K562 (cell line): ENCODE measurements around the gene SYNPO2. TPM values are rescaled to one million over a fixed set of nuclear protein-coding genes. Genes with fewer than 3 reads are reported as not detected.

ENCODE experiments used
- ATAC-seq: fragments of 200-7000 bp; cut with Tn5 transposase; 3 replicates; pipeline ENCODE4 v1.9.1; 2020; ENCODE audit warnings: moderate library complexity
- BruUV-seq: library from RNA; stranded (reverse); fragments of 400-500 nt; replicated peaks from 2 replicates; lab custom pipeline; 2021; lab: Mats Ljungman, UMichigan
- CTCF ChIA-PET: fragments of 300-600 bp; formaldehyde crosslinking; extraction: SDS; loops from one replicate; lab custom pipeline; 2021; ENCODE audit warnings: low intra/inter-chr PET ratio; lab: Yijun Ruan, JAX
- POLR2A ChIA-PET: fragments of 300-600, 350-650 bp; sonication (Branson Sonifier 250); formaldehyde crosslinking; extraction: SDS; loops from one replicate; lab custom pipeline; 2021; ENCODE audit warnings: antibody characterized with exemption, inconsistent platforms; lab: Yijun Ruan, JAX
- DNase-seq, 4 experiments: peaks; one replicate each; pipeline versions ENCODE4 v3.0.0 to v3.0.0-alpha.2; 2011 to 2018; ENCODE audit warnings: low spot score in 3 of 4, mixed read lengths in 3 of 4; ENCODE audit errors: extremely low read depth in 1 of 4
- FAIRE-seq: peaks from 2 replicates; lab custom pipeline; 2011; peaks lifted over from hg19 to GRCh38; lab: Jason Lieb, UNC
- H2AFZ ChIP-seq: 2 replicates; pipeline ENCODE4 v1.6.0; 2011; ENCODE audit warnings: low read depth, low read length, control low read depth, inconsistent platforms
- H3K27ac ChIP-seq: fragments of 200-600 bp; 3 replicates; pipeline ENCODE4 v1.8.0; 2011; ENCODE audit warnings: low read depth, mild to moderate bottlenecking, control low read depth, inconsistent platforms, low read length, moderate library complexity, mixed read lengths; ENCODE audit errors: extremely low read depth
- H3K27me3 ChIP-seq, 2 experiments: fragments of 300-600 bp in 1 of 2; 2 replicates in 1 of 2; 3 replicates in 1 of 2; pipeline versions ENCODE4 v1.6.0 to v1.8.0; 2011; ENCODE audit warnings: inconsistent platforms in 2 of 2, low read length in 2 of 2, mild to moderate bottlenecking in 1 of 2, mixed read lengths in 1 of 2, moderate library complexity in 1 of 2; ENCODE audit not compliant: control insufficient read depth in 2 of 2, insufficient read depth in 2 of 2
- H3K36me3 ChIP-seq: fragments of 300-600 bp; 3 replicates; pipeline ENCODE4 v1.8.0; 2011; ENCODE audit warnings: mild to moderate bottlenecking, low read length, inconsistent platforms; ENCODE audit not compliant: control insufficient read depth, insufficient read depth
- H3K4me1 ChIP-seq, 2 experiments: fragments of 200-600 bp in 1 of 2; replicated peaks in 1 of 2; 2 replicates in 1 of 2; 3 replicates in 1 of 2; pipeline versions ENCODE4 v1.5.1 to v1.8.0; 2011; ENCODE audit warnings: inconsistent platforms in 2 of 2, low read length in 2 of 2, mild to moderate bottlenecking in 1 of 2, mixed read lengths in 1 of 2, moderate library complexity in 1 of 2; ENCODE audit not compliant: control insufficient read depth in 2 of 2, insufficient read depth in 2 of 2
- H3K4me2 ChIP-seq: 2 replicates; pipeline ENCODE4 v1.6.1; 2011; ENCODE audit warnings: low read length, control low read depth, inconsistent platforms, mixed read lengths; ENCODE audit not compliant: insufficient read depth
- H3K4me3 ChIP-seq: fragments of 200-600 bp; sonication (generic), shearing (Covaris generic); 2 replicates; pipeline ENCODE4 v1.5.1; 2016; ENCODE audit warnings: control low read depth, inconsistent platforms
- H3K79me2 ChIP-seq: fragments of 200-600 bp; 3 replicates; pipeline ENCODE4 v1.8.0; 2011; ENCODE audit warnings: low read length, inconsistent platforms; ENCODE audit not compliant: control insufficient read depth, insufficient read depth
- H3K9ac ChIP-seq, 2 experiments: 2 replicates each; pipeline versions ENCODE4 v1.6.0 to v1.6.1; 2011; ENCODE audit warnings: low read depth in 2 of 2, low read length in 2 of 2, control low read depth in 1 of 2, inconsistent platforms in 1 of 2, mild to moderate bottlenecking in 1 of 2, mixed read lengths in 1 of 2; ENCODE audit not compliant: insufficient read depth in 1 of 2
- H3K9me1 ChIP-seq: one replicate; pipeline ENCODE4 v1.6.0; 2011; ENCODE audit warnings: inconsistent platforms, mild to moderate bottlenecking, low read length, moderate library complexity; ENCODE audit not compliant: control insufficient read depth, insufficient read depth
- H3K9me3 ChIP-seq: replicated peaks from 2 replicates; pipeline ENCODE4 v1.5.1; 2011; ENCODE audit warnings: low read depth, low read length, inconsistent platforms; ENCODE audit not compliant: control insufficient read depth, insufficient read depth
- H4K20me1 ChIP-seq: replicated peaks from 2 replicates; pipeline ENCODE4 v1.6.1; 2011; ENCODE audit warnings: low read length, inconsistent platforms, mixed read lengths; ENCODE audit not compliant: control insufficient read depth, insufficient read depth
- HDAC2 ChIP-seq: fragments of 450-650 bp; IDR thresholded peaks from 2 replicates; pipeline ENCODE4 v1.6.1; 2016; ENCODE audit warnings: mild to moderate bottlenecking
- HES1 ChIP-seq: fragments of 450-650 bp; IDR thresholded peaks from 2 replicates; pipeline ENCODE4 v1.6.1; 2016; ENCODE audit warnings: low read depth, mild to moderate bottlenecking, moderate library complexity
- HMG20B ChIP-seq: fragments of 250-450 bp; sonication (Bioruptor Pico); IDR thresholded peaks from 2 replicates; pipeline ENCODE4 v1.5.0; 2021; ENCODE audit warnings: mild to moderate bottlenecking
- MEF2A ChIP-seq: IDR thresholded peaks from 2 replicates; pipeline ENCODE4 v1.6.1; 2011; ENCODE audit warnings: low read depth, mild to moderate bottlenecking, low read length, moderate library complexity; ENCODE audit not compliant: control insufficient read depth
- NELFE ChIP-seq: IDR thresholded peaks from 2 replicates; pipeline ENCODE4 v1.6.1; 2011; ENCODE audit warnings: mild to moderate bottlenecking; ENCODE audit not compliant: insufficient read depth, insufficient read length
- SMAD4 ChIP-seq: fragments of 250-450 bp; sonication (Bioruptor Pico); conservative IDR thresholded peaks from 2 replicates; pipeline ENCODE4 v1.8.0; 2021; ENCODE audit warnings: inconsistent platforms, mild to moderate bottlenecking, moderate library complexity
- SP1 ChIP-seq: sonication (generic); formaldehyde crosslinking; IDR thresholded peaks from 2 replicates; pipeline ENCODE4 v1.8.1; 2022; ENCODE audit warnings: mild to moderate bottlenecking, missing genetic modification reagents
- TFE3 ChIP-seq: fragments of 450-650 bp; formaldehyde crosslinking; IDR thresholded peaks from 2 replicates; pipeline ENCODE4 v1.4.0; 2020; ENCODE audit warnings: mild to moderate bottlenecking, mixed read lengths
- ZNF561 ChIP-seq: fragments of 450-650 bp; formaldehyde crosslinking; conservative IDR thresholded peaks from 2 replicates; pipeline ENCODE4 v1.4.0; 2020; ENCODE audit warnings: mild to moderate bottlenecking, moderate library complexity
- ZNF778 ChIP-seq: fragments of 450-650 bp; formaldehyde crosslinking; IDR thresholded peaks from 2 replicates; pipeline ENCODE4 v1.4.0; 2020; ENCODE audit warnings: mild to moderate bottlenecking, moderate library complexity
- WGBS: fragments of 100-300 bp; shearing (Covaris generic); methylation state at CpG from one replicate; pipeline ENCODE4 v1.1.6; 2016; ENCODE audit warnings: low coverage, mixed read lengths; ENCODE audit not compliant: insufficient coverage; ENCODE audit errors: missing lambda C conversion rate; 5-methylcytosine and 5-hydroxymethylcytosine counted together
- in situ Hi-C: fragments of 300-500 bp; cut with MboI; formaldehyde crosslinking; loops from 4 replicates; pipeline ENCODE4 v1.15.0; 2018; ENCODE audit warnings: inconsistent platforms, mixed read lengths
- intact Hi-C: fragments of 100-400 bp; cut with micrococcal nuclease; formaldehyde crosslinking; loops from 2 replicates; pipeline ENCODE4 v1.14.2; 2022
- polyA plus RNA-seq, 8 experiments: library from polyadenylated mRNA; depleted of rRNA in 4 of 8; stranded (reverse) in 5 of 8; unstranded in 3 of 8; fragments of >200 nt; fragmentation: Nextera tagmentation in 2 of 8; fragmentation: Illumina TruSeq in 1 of 8; extraction: Ambion mirVana in 2 of 8; extraction: Trizol in 1 of 8; gene quantifications; 2 replicates each; pipeline versions ENCODE4 v1.2.1 to v1.2.3, GENCODE V29; 2011 to 2014; ENCODE audit warnings: inconsistent platforms in 1 of 8, missing spikeins in 1 of 8
- total RNA-seq, 7 experiments: library from RNA; depleted of rRNA in 6 of 7; stranded (reverse); fragments of >200 nt in 6 of 7; fragmentation: Illumina TruSeq in 2 of 7; extraction: Trizol in 2 of 7; gene quantifications; 2 replicates each; pipeline versions ENCODE4 v1.2.1 to v1.2.3, GENCODE V29; 2011 to 2021; ENCODE audit warnings: low replicate concordance in 1 of 7
- TF ChIP-seq, protein P1 (sequence below): conservative IDR thresholded peaks from 2 replicates; pipeline ENCODE4 v1.6.1; 2011; ENCODE audit warnings: low read depth, mild to moderate bottlenecking, low read length; ENCODE audit not compliant: control insufficient read depth

SYNPO2 gene
- total and polyA plus RNA-seq, 9 of the 15 experiments (the other 6 are each of a cell fraction or from before 2014, with no cell fraction given) = 0.03 to 0.18 TPM; not detected in 7

DNA sequence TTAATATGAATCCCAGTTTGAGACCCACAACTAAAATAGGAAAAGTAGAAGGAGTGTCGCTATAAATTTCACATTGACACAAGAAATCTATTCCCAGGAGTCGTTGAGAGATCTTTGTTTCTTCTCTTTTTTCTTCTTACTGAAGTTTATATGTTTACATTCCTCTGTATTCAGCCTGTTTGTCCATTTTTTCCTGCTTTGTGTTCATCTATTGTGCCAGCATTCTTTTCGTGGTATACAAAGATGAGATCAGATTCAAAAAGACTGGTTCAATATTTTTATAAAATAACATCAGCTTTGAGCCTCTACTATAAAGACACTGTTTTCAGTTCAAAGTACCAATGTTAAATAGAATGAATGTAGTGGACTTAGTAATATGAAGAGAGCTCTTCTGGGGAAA lies 151.6 kb downstream of the SYNPO2 start:
- intact Hi-C loops = loop anchor here (5.0 kb wide), 1 partner anchor 172 kb away; the partner anchor contains the start of gene USP53
- no peak overlapping the region for H3K27ac ChIP-seq
- no TSS peak for BruUV-seq
- no peaks in the 10 kb centered on the region for H3K36me3 ChIP-seq
- POLR2A ChIA-PET = interaction anchor here (0.7 to 1.7 kb wide), 2 partner anchors 11 to 173 kb away, joined by 4 read pairs; partner anchors contain the start of gene USP53
- TF ChIP-seq SP1 (CRISPR knock-in tag) = no peak
- TF ChIP-seq NELFE = no peak
- TF ChIP-seq, all 486 proteins: peak for 0
- in situ Hi-C loops = loop anchor here (10.0 kb wide), 1 partner anchor 255 kb away; no protein-coding TSS in a partner anchor
- Histone ChIP-seq H3K9ac (no peak overlapping the region), H3K9me3 (no peaks in the 10 kb centered on the region), H3K9me1 (no peaks in the 10 kb centered on the region), H3K4me1 (no peaks in the 10 kb centered on the region), H3K79me2 (no peaks in the 10 kb centered on the region), H4K20me1 (no peaks in the 10 kb centered on the region), H2AFZ (no peak overlapping the region), H3K27me3 (no peaks in the 10 kb centered on the region), H3K4me3 (no peak overlapping the region), H3K4me2 (no peak overlapping the region)
- DNase-seq (no peak), FAIRE-seq (no peak), ATAC-seq (no peak)
- 0% methylated on average over 3 of the region's 3 CpGs for WGBS
- CTCF ChIA-PET = interaction anchor here (1.1 kb wide), 1 partner anchor 246 kb away, joined by 3 read pairs; no protein-coding TSS in a partner anchor

DNA sequence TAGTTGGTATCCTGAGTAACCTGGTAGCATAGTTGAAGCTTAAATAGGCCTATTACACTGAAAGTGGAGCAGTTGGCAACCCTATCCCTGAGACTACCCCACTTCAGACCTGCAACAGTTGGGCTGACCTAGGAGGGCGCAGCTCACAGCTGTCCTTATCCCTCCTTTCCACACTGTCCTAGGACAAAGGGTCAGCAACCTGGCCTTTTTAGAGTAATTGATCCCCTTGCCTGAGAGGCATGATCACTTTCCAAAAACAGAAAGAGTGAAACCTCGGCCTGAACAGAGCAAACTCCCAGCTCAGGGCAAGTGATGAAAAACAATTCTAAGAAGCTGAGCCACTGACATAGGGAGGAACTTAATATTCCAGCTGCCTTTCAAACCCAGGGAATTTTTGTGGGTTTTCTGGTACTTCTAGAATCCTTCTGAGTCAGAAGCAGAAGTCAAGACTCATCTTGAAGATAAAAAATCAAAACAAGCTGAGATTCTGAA lies 152.1 kb downstream of the SYNPO2 start:
- no peak overlapping the region for H3K9ac ChIP-seq
- no peak overlapping the region for H2AFZ ChIP-seq
- ChIA-PET CTCF (interaction anchor here (1.1 to 2.3 kb wide), 2 partner anchors 246 kb away, joined by 3 to 34 read pairs; no protein-coding TSS in a partner anchor), POLR2A (interaction anchor here (0.7 to 1.7 kb wide), 2 partner anchors 11 to 172 kb away, joined by 4 read pairs; partner anchors contain the start of gene USP53)
- in situ Hi-C loops = loop anchor here (10.0 kb wide), 1 partner anchor 254 kb away; no protein-coding TSS in a partner anchor
- intact Hi-C loops = loop anchor here (5.0 kb wide), 1 partner anchor 172 kb away; the partner anchor contains the start of gene USP53
- no TSS peak for BruUV-seq
- no peaks in the 10 kb centered on the region for H3K27me3 ChIP-seq
- H3K4me2 ChIP-seq = no peak overlapping the region
- ATAC-seq (peak; percentile 28; the same call in 1 of the 3 replicates), DNase-seq (no peak), FAIRE-seq (no peak)
- no peak overlapping the region for H3K4me3 ChIP-seq
- H3K9me3 ChIP-seq = no peaks in the 10 kb centered on the region
- H3K27ac ChIP-seq = no peak overlapping the region
- H3K4me1 ChIP-seq = no peaks in the 10 kb centered on the region
- H3K79me2 ChIP-seq = no peaks in the 10 kb centered on the region
- H4K20me1 ChIP-seq = no peaks in the 10 kb centered on the region
- H3K9me1 ChIP-seq = no peaks in the 10 kb centered on the region
- H3K36me3 ChIP-seq = no peaks in the 10 kb centered on the region
- 13% methylated on average over 2 of the region's 2 CpGs for WGBS
- TF ChIP-seq TFE3 (CRISPR knock-in tag) (no peak), ZNF778 (CRISPR knock-in tag) (no peak), MEF2A (no peak), SMAD4 (CRISPR knock-in tag) (no peak), HMG20B (no peak), HES1 (no peak), HDAC2 (no peak), ZNF561 (CRISPR knock-in tag) (no peak)
- TF ChIP-seq, protein P1, sequence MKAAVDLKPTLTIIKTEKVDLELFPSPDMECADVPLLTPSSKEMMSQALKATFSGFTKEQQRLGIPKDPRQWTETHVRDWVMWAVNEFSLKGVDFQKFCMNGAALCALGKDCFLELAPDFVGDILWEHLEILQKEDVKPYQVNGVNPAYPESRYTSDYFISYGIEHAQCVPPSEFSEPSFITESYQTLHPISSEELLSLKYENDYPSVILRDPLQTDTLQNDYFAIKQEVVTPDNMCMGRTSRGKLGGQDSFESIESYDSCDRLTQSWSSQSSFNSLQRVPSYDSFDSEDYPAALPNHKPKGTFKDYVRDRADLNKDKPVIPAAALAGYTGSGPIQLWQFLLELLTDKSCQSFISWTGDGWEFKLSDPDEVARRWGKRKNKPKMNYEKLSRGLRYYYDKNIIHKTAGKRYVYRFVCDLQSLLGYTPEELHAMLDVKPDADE = no peak
